HepG2 (cell line): Measurements from ENCODE around the gene ALDH2. TPM values are rescaled to one million over a fixed set of nuclear protein-coding genes. Genes with fewer than 3 reads are reported as not detected.

Experiments used
- ATAC-seq: fragments of 200-7000 bp; cut with Tn5 transposase; 3 replicates; pipeline ENCODE4 v1.9.1; 2020; ENCODE audit warnings: mild to moderate bottlenecking, moderate library complexity
- BruUV-seq: library from RNA; stranded (reverse); fragments of 400-500 nt; replicated peaks from 2 replicates; lab custom pipeline; 2021; lab: Mats Ljungman, UMichigan
- CTCF ChIA-PET: fragments of 300-600 bp; formaldehyde crosslinking; extraction: SDS; loops from one replicate; lab custom pipeline; 2021; ENCODE audit warnings: low total read pairs, inconsistent platforms, low intra/inter-chr PET ratio; lab: Yijun Ruan, JAX
- POLR2A ChIA-PET: fragments of 350-600 bp; sonication (Branson Sonifier 250); formaldehyde crosslinking; loops from one replicate; lab custom pipeline; 2020; ENCODE audit warnings: antibody characterized with exemption, inconsistent platforms; lab: Yijun Ruan, JAX
- DNase-seq: peaks from one replicate; pipeline ENCODE4 v3.0.0-alpha.2; 2015; ENCODE audit warnings: low spot score
- FAIRE-seq: peaks from 3 replicates; lab custom pipeline; 2011; peaks lifted over from hg19 to GRCh38; lab: Jason Lieb, UNC
- H2AFZ ChIP-seq: one replicate; pipeline ENCODE4 v1.6.1; 2011; ENCODE audit warnings: low read length, inconsistent platforms
- H3K27ac ChIP-seq: fragments of 300-600 bp; 3 replicates; pipeline ENCODE4 v1.8.0; 2011; ENCODE audit warnings: mixed run types, mild to moderate bottlenecking, mixed read lengths, low read length, inconsistent platforms; ENCODE audit not compliant: insufficient read depth; ENCODE audit errors: extremely low read length
- H3K27me3 ChIP-seq, 2 experiments: fragments of 200-600 bp in 1 of 2; 2 replicates in 1 of 2; 3 replicates in 1 of 2; pipeline versions ENCODE4 v1.6.0 to v1.8.0; 2011; ENCODE audit warnings: low read length in 2 of 2, mild to moderate bottlenecking in 2 of 2, moderate library complexity in 2 of 2, inconsistent platforms in 1 of 2; ENCODE audit not compliant: insufficient read depth in 2 of 2, control insufficient read depth in 1 of 2
- H3K36me3 ChIP-seq, 2 experiments: fragments of 200-600 bp in 1 of 2; replicated peaks in 1 of 2; 2 replicates in 1 of 2; 3 replicates in 1 of 2; pipeline versions ENCODE4 v1.5.1 to v1.8.0; 2011; ENCODE audit warnings: low read length in 2 of 2, inconsistent platforms in 1 of 2; ENCODE audit not compliant: insufficient read depth in 2 of 2, control insufficient read depth in 1 of 2
- H3K4me1 ChIP-seq: 2 replicates; pipeline ENCODE4 v1.5.1; 2012; ENCODE audit warnings: low read length, inconsistent platforms; ENCODE audit not compliant: insufficient read depth
- H3K4me2 ChIP-seq: 2 replicates; pipeline ENCODE4 v1.6.0; 2011; ENCODE audit warnings: low read depth, low read length, inconsistent platforms
- H3K4me3 ChIP-seq, 3 experiments: fragments of 200-600 bp in 1 of 3; sonication (generic), shearing (Covaris generic) in 1 of 3; replicated peaks in 1 of 3; 2 replicates each; pipeline ENCODE4 v1.5.1; 2011 to 2016; ENCODE audit warnings: low read length in 3 of 3, inconsistent platforms in 2 of 3, low read depth in 2 of 3, mild to moderate bottlenecking in 2 of 3, control low read depth in 1 of 3, mixed read lengths in 1 of 3; ENCODE audit not compliant: insufficient read depth in 1 of 3
- H3K79me2 ChIP-seq: one replicate; pipeline ENCODE4 v1.6.1; 2011; ENCODE audit warnings: low read length, inconsistent platforms; ENCODE audit not compliant: insufficient read depth
- H3K9ac ChIP-seq: 2 replicates; pipeline ENCODE4 v1.6.0; 2011; ENCODE audit warnings: mild to moderate bottlenecking, low read depth, low read length, inconsistent platforms; ENCODE audit not compliant: insufficient read depth
- H3K9me3 ChIP-seq: 2 replicates; pipeline ENCODE4 v1.5.1; 2012; ENCODE audit warnings: mild to moderate bottlenecking, low read length
- H4K20me1 ChIP-seq: 2 replicates; pipeline ENCODE4 v1.6.0; 2011; ENCODE audit warnings: inconsistent platforms, mild to moderate bottlenecking, low read length, moderate library complexity; ENCODE audit not compliant: insufficient read depth
- DMTF1 ChIP-seq: sonication (generic); formaldehyde crosslinking; IDR thresholded peaks from 2 replicates; pipeline ENCODE4 v1.4.0; 2020; ENCODE audit warnings: mild to moderate bottlenecking, missing genetic modification reagents
- ETV5 ChIP-seq: IDR thresholded peaks from 2 replicates; pipeline ENCODE4 v1.6.1; 2018; ENCODE audit warnings: missing biosample characterization, missing genetic modification reagents, inconsistent platforms, borderline replicate concordance
- FOXP1 ChIP-seq, 2 experiments: fragments of 450-650 bp in 1 of 2; IDR thresholded peaks; 2 replicates each; pipeline ENCODE4 v1.6.1; 2017 to 2018; ENCODE audit warnings: antibody characterized with exemption in 1 of 2
- JUND ChIP-seq: sonication (generic); formaldehyde crosslinking; IDR thresholded peaks from 2 replicates; pipeline ENCODE4 v1.8.0; 2022; ENCODE audit warnings: mild to moderate bottlenecking, missing genetic modification reagents
- MAFK ChIP-seq, 2 experiments: IDR thresholded peaks in 1 of 2; conservative IDR thresholded peaks in 1 of 2; 2 replicates each; pipeline ENCODE4 v1.6.1; 2011; ENCODE audit warnings: improper control_type of control experiment in 2 of 2, low read length in 2 of 2
- MXD4 ChIP-seq: IDR thresholded peaks from 2 replicates; pipeline ENCODE4 v1.6.1; 2016; ENCODE audit warnings: mild to moderate bottlenecking, missing biosample characterization, missing genetic modification reagents
- POLR2AphosphoS2 ChIP-seq: IDR thresholded peaks from 2 replicates; pipeline ENCODE4 v1.6.1; 2011; ENCODE audit warnings: low read depth, low read length, improper control_type of control experiment
- TSC22D2 ChIP-seq: sonication (generic); formaldehyde crosslinking; IDR thresholded peaks from 2 replicates; pipeline ENCODE4 v1.5.1; 2020; ENCODE audit warnings: missing genetic modification reagents, mild to moderate bottlenecking, borderline replicate concordance
- ZBTB3 ChIP-seq: sonication (generic); formaldehyde crosslinking; IDR thresholded peaks from 2 replicates; pipeline ENCODE4 v1.4.0; 2020; ENCODE audit warnings: low read depth, mild to moderate bottlenecking, moderate library complexity, missing genetic modification reagents, borderline replicate concordance
- ZNF281 ChIP-seq: sonication (generic); formaldehyde crosslinking; IDR thresholded peaks from 2 replicates; pipeline ENCODE4 v1.4.0; 2020; ENCODE audit warnings: missing genetic modification reagents, borderline replicate concordance
- ZNF343 ChIP-seq: sonication (generic); formaldehyde crosslinking; IDR thresholded peaks from 2 replicates; pipeline ENCODE4 v1.4.0; 2020; ENCODE audit warnings: mild to moderate bottlenecking, missing genetic modification reagents
- ZNF501 ChIP-seq: sonication (generic); formaldehyde crosslinking; IDR thresholded peaks from 2 replicates; pipeline ENCODE4 v1.5.1; 2020; ENCODE audit warnings: mild to moderate bottlenecking, moderate library complexity, missing genetic modification reagents
- ZNF710 ChIP-seq: sonication (generic); formaldehyde crosslinking; IDR thresholded peaks from 2 replicates; pipeline ENCODE4 v1.5.0; 2020; ENCODE audit warnings: mild to moderate bottlenecking, missing genetic modification reagents, borderline replicate concordance
- WGBS: methylation state at CpG from one replicate; pipeline ENCODE4 v1.1.6; 2017; ENCODE audit warnings: low lambda C conversion rate; 5-methylcytosine and 5-hydroxymethylcytosine counted together
- in situ Hi-C: cut with HindIII; loops from 2 replicates; pipeline ENCODE4 v1.10.0; 2017; ENCODE audit warnings: low pct_unique_long_range_greater_than_20kb; ENCODE audit not compliant: extremely low pct_ligation_motif_present
- intact Hi-C: fragments of 100-400 bp; cut with micrococcal nuclease; formaldehyde crosslinking; loops from one replicate; pipeline ENCODE4 v1.10.0; 2022; ENCODE audit not compliant: unreplicated experiment
- polyA plus RNA-seq, 8 experiments: library from polyadenylated mRNA; depleted of rRNA in 3 of 8; stranded (reverse) in 7 of 8; unstranded in 1 of 8; fragments of >200 nt; fragmentation: Illumina TruSeq in 4 of 8; extraction: Trizol in 4 of 8; gene quantifications; 2 replicates each; pipeline versions ENCODE4 v1.2.1 to v1.2.3, GENCODE V29; 2011 to 2016; ENCODE audit warnings: low read depth in 4 of 8, missing spikeins in 1 of 8, mixed read lengths in 1 of 8; ENCODE audit not compliant: insufficient read depth in 1 of 8
- total RNA-seq, 5 experiments: library from RNA; depleted of rRNA; stranded (reverse); fragments of >200 nt; fragmentation: Illumina TruSeq; extraction: Trizol; gene quantifications; 2 replicates each; pipeline ENCODE4 v1.2.3, GENCODE V29; 2016; ENCODE audit warnings: low read depth in 1 of 5

Gene ALDH2
- total and polyA plus RNA-seq, 2 of the 13 experiments (the other 11 are each of a cell fraction or from before 2014, with no cell fraction given) = 78.8 to 103 TPM

- no peak for TF ChIP-seq ZNF343 (CRISPR knock-in tag)
- TF ChIP-seq JUND (CRISPR knock-in tag) = no peak
- TF ChIP-seq MXD4 (CRISPR knock-in tag) = no peak
- TF ChIP-seq ETV5 (CRISPR knock-in tag) = no peak
- TF ChIP-seq, all 625 proteins: peak for 2
These were observed 1.6 kb downstream of the ALDH2 start (continued) for GRCh38 chr12:111768159-111768895.

GRCh38 chr12:111769599-111769998 lies 2.9 kb downstream of the ALDH2 start:
- DNase-seq (no peak), ATAC-seq (no peak), FAIRE-seq (no peak)
- Histone ChIP-seq H3K79me2 (peaks cover 45% of the 10 kb centered on the region), H3K36me3 (no peaks in the 10 kb centered on the region; a peak in 1 of 5 replicates), H3K9ac (no peak overlapping the region), H3K27me3 (no peaks in the 10 kb centered on the region; a peak in 1 of 5 replicates), H3K9me3 (no peaks in the 10 kb centered on the region), H3K27ac (no peak overlapping the region), H3K4me2 (0 out of 2 replicates have a peak overlapping the region, but pooled peaks have one; percentile 26), H3K4me1 (peaks cover 76% of the 10 kb centered on the region), H3K4me3 (no peak overlapping the region), H4K20me1 (0 out of 2 replicates have a peak, but pooled peaks cover 4% of the 10 kb centered on the region), H2AFZ (no peak overlapping the region)
- no TSS peak for BruUV-seq
- in situ Hi-C loops (no loop called here), intact Hi-C loops (no loop called here)
- WGBS = 91% methylated on average over 8 of the region's 8 CpGs
- ChIA-PET CTCF (no interaction called here), POLR2A (interaction anchor here (6.7 kb wide), 1 partner anchor 8 kb away, joined by 94 read pairs; no protein-coding TSS in a partner anchor)
- no peak for TF ChIP-seq FOXP1 (IDR thresholded peaks at IDR 0.05)
- TF ChIP-seq FOXP1 (CRISPR knock-in tag; IDR thresholded peaks at IDR 0.05) = no peak
- no peak for TF ChIP-seq ZNF710 (CRISPR knock-in tag)
- TF ChIP-seq ZNF501 = no peak
- TF ChIP-seq POLR2AphosphoS2 = no peak
- TF ChIP-seq MAFK (conservative IDR thresholded peaks at IDR 0.05 in 1 of 2, IDR thresholded peaks at IDR 0.05 in 1 of 2; ENCODE audit: low read length in 2 of 2) = peak; percentile 96 to 98
- TF ChIP-seq DMTF1 = no peak
- no peak for TF ChIP-seq ZBTB3 (CRISPR knock-in tag)
- TF ChIP-seq ZNF281 (CRISPR knock-in tag) = no peak
- TF ChIP-seq TSC22D2 (CRISPR knock-in tag) = no peak
